Dermis blood vessel endothelial cell (primary cell): Measurements from ENCODE around the gene DNAJB12. TPM values are rescaled to one million over a fixed set of nuclear protein-coding genes. Genes with fewer than 3 reads are reported as not detected.
"Not testable (repeated sequence)": the region's sequence is repeated elsewhere in the genome, so short reads cannot be mapped to it uniquely, and the experiment has no call there.

Source experiments
- DNase-seq: peaks from one replicate; pipeline ENCODE4 v3.0.0; 2010
- total RNA-seq: library from RNA; depleted of rRNA; stranded (reverse); fragments of >200 nt; gene quantifications from 2 replicates; pipeline ENCODE4 v1.2.3, GENCODE V29; 2014

Gene DNAJB12
- 25.9 and 35.9 TPM in 2 replicates for total RNA-seq

GRCh38 chr10:72354356-72355213 is at the start of gene DNAJB12:
DNAJB12 (minus strand) TSS chr10:72354919; CDS start chr10:72354897, 22 bp downstream.
- DNase-seq, result peak; percentile 97

GRCh38 chr10:72395581-72395980 is 40.9 kb upstream of the DNAJB12 start:
- not testable (repeated sequence) for DNase-seq

- no peak for DNase-seq
Measured at GRCh38 chr10:72392571-72392970, 37.9 kb upstream of the DNAJB12 start.

GRCh38 chr10:72390764-72391163 is 36.0 kb upstream of the DNAJB12 start:
- no peak for DNase-seq

GRCh38 chr10:72389716-72390115 is 35.0 kb upstream of the DNAJB12 start:
- DNase-seq, result no peak

- DNase-seq, result no peak
Measured at GRCh38 chr10:72389014-72389413, 34.3 kb upstream of the DNAJB12 start.

- no peak for DNase-seq
Measured at GRCh38 chr10:72388062-72388461, 33.3 kb upstream of the DNAJB12 start.

GRCh38 chr10:72386916-72387586 is 32.3 kb upstream of the DNAJB12 start:
- no peak for DNase-seq

GRCh38 chr10:72385724-72386123 is 31.0 kb upstream of the DNAJB12 start:
- no peak for DNase-seq

GRCh38 chr10:72384982-72385381 is 30.3 kb upstream of the DNAJB12 start:
- DNase-seq, result not testable (repeated sequence)

GRCh38 chr10:72379776-72380175 is 25.1 kb upstream of the DNAJB12 start:
- no peak for DNase-seq

GRCh38 chr10:72379062-72379461 is 24.3 kb upstream of the DNAJB12 start:
- no peak for DNase-seq

- DNase-seq, result peak; percentile 20
Measured at GRCh38 chr10:72375585-72375984, 20.9 kb upstream of the DNAJB12 start.

GRCh38 chr10:72375173-72375572 is 20.5 kb upstream of the DNAJB12 start:
- DNase-seq, result no peak

GRCh38 chr10:72370201-72370722 is 15.5 kb upstream of the DNAJB12 start:
- no peak for DNase-seq

GRCh38 chr10:72367301-72367960 is 12.7 kb upstream of the DNAJB12 start:
- no peak for DNase-seq

- no peak for DNase-seq
Measured at GRCh38 chr10:72365106-72365895, 10.6 kb upstream of the DNAJB12 start.

- peak; percentile 95 for DNase-seq
Measured at GRCh38 chr10:72364239-72364777, 9.6 kb upstream of the DNAJB12 start.

GRCh38 chr10:72356987-72357386 is 2.3 kb upstream of the DNAJB12 start:
- DNase-seq, result no peak

- no peak for DNase-seq
Measured at GRCh38 chr10:72356115-72356514, 1.4 kb upstream of the DNAJB12 start.

GRCh38 chr10:72355214-72355555 is 466 bp upstream of the DNAJB12 start:
- DNase-seq, result no peak

GRCh38 chr10:72353965-72354355 is 759 bp downstream of the DNAJB12 start:
- peak; percentile 48 for DNase-seq
